Subcutaneous abdominal adipose tissue (tissue), 5 donors: ENCODE measurements around the gene FMNL2.

Experiments
- H3K27ac ChIP-seq: one replicate; pipeline ENCODE4 v1.7.0; 2013; ENCODE audit warnings: low read depth, mild to moderate bottlenecking, inconsistent platforms, low read length, moderate library complexity
- H3K27me3 ChIP-seq, 5 donors: one replicate each; pipeline ENCODE4 v1.7.0; 2013; ENCODE audit warnings: low read length in 5 of 5, inconsistent platforms in 1 of 5; ENCODE audit not compliant: control insufficient read depth in 5 of 5, insufficient read depth in 4 of 5
- H3K36me3 ChIP-seq, 5 donors: one replicate each; pipeline ENCODE4 v1.7.0; 2013; ENCODE audit warnings: low read length in 5 of 5; ENCODE audit not compliant: control insufficient read depth in 5 of 5, insufficient read depth in 5 of 5
- H3K4me1 ChIP-seq, 5 donors: one replicate each; pipeline ENCODE4 v1.7.0; 2013; ENCODE audit warnings: low read length in 5 of 5, mild to moderate bottlenecking in 3 of 5, moderate library complexity in 1 of 5; ENCODE audit not compliant: control insufficient read depth in 5 of 5, insufficient read depth in 5 of 5
- H3K4me3 ChIP-seq, 5 donors: one replicate each; pipeline ENCODE4 v1.7.0; 2013; ENCODE audit warnings: low read length in 5 of 5, low read depth in 1 of 5
- H3K9ac ChIP-seq, 5 donors: one replicate each; pipeline ENCODE4 v1.7.0; 2013; ENCODE audit warnings: low read length in 5 of 5, mild to moderate bottlenecking in 4 of 5, moderate library complexity in 3 of 5
- H3K9me3 ChIP-seq, 5 donors: one replicate each; pipeline ENCODE4 v1.7.0; 2013; ENCODE audit warnings: low read length in 5 of 5; ENCODE audit not compliant: control insufficient read depth in 5 of 5
- donor health status: healthy.
- donor health status: healthy.
- donor health status: healthy.
- donor health status: healthy.
- donor health status: healthy.

Gene FMNL2

DNA sequence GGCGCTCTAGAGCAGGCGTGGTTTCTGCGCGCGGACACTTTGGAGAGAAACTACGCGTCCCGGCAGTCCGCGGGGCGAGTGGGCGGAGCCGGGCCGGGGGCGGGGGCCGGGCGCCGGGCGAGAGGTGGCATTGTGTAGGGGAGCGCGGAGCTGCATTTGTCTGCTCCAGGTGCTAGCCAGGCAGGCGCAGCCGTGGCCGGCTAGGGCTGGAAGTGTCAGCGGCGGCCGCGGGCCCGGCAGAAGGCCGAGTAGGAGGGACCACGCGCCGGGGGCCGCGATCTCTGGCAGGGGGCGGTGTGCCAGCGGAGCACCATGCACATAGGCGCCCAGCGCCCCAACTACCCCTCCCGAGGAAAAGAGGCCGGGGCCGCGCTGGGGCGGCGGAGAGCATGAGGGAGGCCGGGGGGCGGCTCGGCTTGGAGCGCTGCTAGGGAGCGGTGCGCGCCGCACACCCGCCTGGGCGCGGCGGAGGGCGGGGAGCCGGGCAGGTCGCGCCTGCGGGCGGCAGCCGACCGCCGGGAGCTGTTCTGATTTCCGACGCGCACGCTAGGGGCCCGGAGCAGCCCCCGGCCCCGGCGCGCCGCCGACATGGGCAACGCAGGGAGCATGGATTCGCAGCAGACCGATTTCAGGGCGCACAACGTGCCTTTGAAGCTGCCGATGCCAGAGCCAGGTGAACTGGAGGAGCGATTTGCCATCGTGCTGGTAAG is at the start of gene FMNL2:
Gene FMNL2 (plus strand): TSS at position 159 of the 710 bp plus-strand sequence.
- Histone ChIP-seq H3K9ac (peak within 1 kb of the TSS; percentile 38 to 86 (median 83)), H3K36me3 (no peaks in the 10 kb centered on the region), H3K27ac (peak within 1 kb of the TSS; percentile 93), H3K27me3 (no peaks in the 10 kb centered on the region), H3K4me3 (peak within 1 kb of the TSS; percentile 72 to 96 (median 86)), H3K9me3 (no peaks in the 10 kb centered on the region), H3K4me1 (peaks cover 0 to 38% (median 29%) of the 10 kb centered on the region in 5 donors)

DNA sequence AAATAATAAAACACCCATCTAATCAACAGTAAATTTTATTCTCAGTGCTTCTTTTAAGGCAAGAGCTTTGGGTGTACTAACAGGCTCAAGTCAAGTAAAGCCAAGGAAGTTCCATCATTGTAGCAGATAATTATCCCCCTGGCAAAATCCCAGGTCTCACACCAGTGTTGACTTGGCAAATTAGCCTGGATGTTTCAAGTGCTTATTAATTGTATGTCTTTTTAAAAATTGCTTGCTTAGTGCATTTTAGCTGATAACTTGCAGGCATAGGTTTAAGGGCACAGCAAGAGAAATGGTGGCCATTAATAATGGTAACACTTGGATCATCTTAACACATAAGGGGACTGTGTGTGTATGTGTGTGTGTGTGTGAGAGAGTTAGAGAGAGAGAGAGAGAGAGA is 42.0 kb upstream of the FMNL2 start:
- no peak overlapping the region for H3K9ac ChIP-seq
- H3K4me3 ChIP-seq: no peak overlapping the region
- H3K36me3 ChIP-seq: no peaks in the 10 kb centered on the region
- no peaks in the 10 kb centered on the region for H3K9me3 ChIP-seq
- no peak overlapping the region for H3K27ac ChIP-seq
- H3K4me1 ChIP-seq: no peaks in the 10 kb centered on the region
- no peaks in the 10 kb centered on the region for H3K27me3 ChIP-seq

DNA sequence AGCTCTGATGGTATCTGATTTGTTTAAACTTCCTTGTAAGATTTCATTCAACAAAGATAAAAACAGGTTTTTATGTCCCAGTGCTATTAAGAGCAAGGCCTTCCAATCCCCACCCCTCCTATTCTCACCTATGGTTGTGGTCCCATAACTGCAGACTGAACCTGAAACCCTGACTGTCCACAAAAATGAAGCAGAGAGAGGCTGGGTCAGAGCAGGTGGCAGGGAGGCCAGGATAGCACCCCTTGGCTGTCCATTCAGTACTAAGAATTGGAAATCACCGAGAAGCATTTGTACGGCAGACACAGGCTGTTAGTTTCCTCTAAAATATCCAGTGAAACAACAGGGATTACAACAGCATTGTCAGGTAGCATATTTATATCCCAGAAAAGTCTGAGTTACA is 37.3 kb upstream of the FMNL2 start:
- Histone ChIP-seq H3K27ac (no peak overlapping the region), H3K27me3 (no peaks in the 10 kb centered on the region), H3K9me3 (no peaks in the 10 kb centered on the region), H3K4me3 (no peak overlapping the region), H3K4me1 (no peaks in the 10 kb centered on the region), H3K36me3 (no peaks in the 10 kb centered on the region), H3K9ac (no peak overlapping the region)

DNA sequence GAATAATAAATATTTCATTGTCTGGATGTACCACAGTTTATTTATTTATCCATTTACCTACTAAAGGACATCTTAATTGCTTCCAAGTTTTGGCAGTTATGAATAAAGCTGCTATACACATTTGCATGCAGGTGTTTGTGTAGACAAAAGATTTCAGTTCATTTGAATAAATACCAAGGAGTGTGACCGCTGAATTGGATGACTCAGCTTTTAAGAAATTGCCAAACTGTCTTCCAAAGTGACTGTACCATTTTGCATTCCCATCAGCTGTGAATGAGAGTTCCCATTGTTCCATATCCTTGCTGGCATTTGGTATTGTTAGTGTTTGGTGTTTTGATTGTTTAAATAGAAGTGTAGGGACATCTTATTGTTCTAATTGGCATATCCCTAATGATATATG is 36.2 kb upstream of the FMNL2 start:
- H3K27me3 ChIP-seq: no peaks in the 10 kb centered on the region
- no peaks in the 10 kb centered on the region for H3K36me3 ChIP-seq
- H3K9me3 ChIP-seq: no peaks in the 10 kb centered on the region
- no peaks in the 10 kb centered on the region for H3K4me1 ChIP-seq
- H3K9ac ChIP-seq: no peak overlapping the region
- H3K4me3 ChIP-seq: no peak overlapping the region
- H3K27ac ChIP-seq: no peak overlapping the region

DNA sequence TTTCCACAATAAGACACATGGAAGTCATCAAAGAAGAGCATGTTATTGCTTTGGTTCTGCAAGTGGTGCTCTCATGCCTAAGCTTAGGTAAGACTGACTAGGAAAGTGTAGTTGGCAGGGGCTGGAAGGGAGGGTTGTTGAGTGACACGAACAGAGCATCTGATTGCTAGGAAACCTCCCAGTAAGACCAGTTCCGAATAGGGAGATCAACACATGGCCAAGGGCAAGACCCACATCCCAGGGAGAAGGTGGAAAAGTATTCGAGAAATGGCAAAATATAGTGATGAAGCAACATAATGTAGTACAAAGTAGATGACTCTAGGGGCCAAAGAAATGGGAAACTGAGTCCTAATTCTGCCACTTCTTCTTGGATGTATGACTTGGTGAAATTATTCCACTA is 33.8 kb upstream of the FMNL2 start:
- Histone ChIP-seq H3K36me3 (no peaks in the 10 kb centered on the region), H3K27me3 (no peaks in the 10 kb centered on the region), H3K9me3 (no peaks in the 10 kb centered on the region), H3K9ac (no peak overlapping the region), H3K4me3 (no peak overlapping the region), H3K4me1 (peaks cover 0 to 9% (median 7%) of the 10 kb centered on the region in 5 donors), H3K27ac (no peak overlapping the region)

DNA sequence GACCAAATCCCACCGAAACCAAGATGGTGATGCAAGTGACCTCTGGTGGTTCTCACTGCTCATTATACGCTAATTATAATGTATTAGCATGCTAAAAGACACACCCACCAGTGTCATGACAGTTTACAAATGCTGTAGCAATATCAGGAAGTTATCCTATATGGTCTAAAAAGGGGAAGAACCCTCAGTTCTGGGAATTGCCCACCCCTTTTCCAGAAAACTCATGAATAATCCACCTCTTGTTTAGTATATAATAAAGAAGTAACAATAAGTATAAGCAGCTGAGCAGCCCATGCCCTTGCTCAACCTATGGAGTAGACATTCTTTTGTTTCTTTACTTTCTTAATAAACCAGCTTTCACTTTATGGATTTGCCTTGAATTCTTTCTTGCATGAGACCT is 31.0 kb upstream of the FMNL2 start:
- Histone ChIP-seq H3K4me1 (peaks cover 0 to 9% (median 7%) of the 10 kb centered on the region in 5 donors), H3K27ac (no peak overlapping the region), H3K36me3 (no peaks in the 10 kb centered on the region), H3K27me3 (no peaks in the 10 kb centered on the region), H3K4me3 (no peak overlapping the region), H3K9ac (no peak overlapping the region), H3K9me3 (no peaks in the 10 kb centered on the region)

DNA sequence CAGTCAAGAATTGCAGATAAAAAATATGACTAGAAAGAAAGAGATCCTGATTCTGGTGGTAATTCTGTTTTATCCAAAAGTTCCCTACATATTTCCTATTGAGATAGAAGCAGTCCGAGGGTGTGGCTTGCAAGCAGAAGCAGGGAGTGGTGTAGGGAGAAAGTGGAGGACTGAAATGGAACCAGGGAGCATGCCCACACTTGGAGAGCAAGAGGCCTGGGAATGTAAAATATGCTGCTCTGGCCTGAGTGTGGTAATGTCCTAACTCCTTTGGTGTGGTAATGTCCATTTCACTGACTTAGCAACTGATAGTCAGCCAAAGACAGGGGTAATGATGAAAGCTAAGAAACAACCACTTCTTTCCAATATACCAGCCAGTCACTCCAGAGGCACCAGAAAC is 30.1 kb upstream of the FMNL2 start:
- no peaks in the 10 kb centered on the region for H3K27me3 ChIP-seq
- no peak overlapping the region for H3K27ac ChIP-seq
- peaks cover 0 to 9% (median 7%) of the 10 kb centered on the region in 5 donors for H3K4me1 ChIP-seq
- H3K36me3 ChIP-seq: no peaks in the 10 kb centered on the region
- no peak overlapping the region for H3K9ac ChIP-seq
- H3K4me3 ChIP-seq: no peak overlapping the region
- H3K9me3 ChIP-seq: no peaks in the 10 kb centered on the region

DNA sequence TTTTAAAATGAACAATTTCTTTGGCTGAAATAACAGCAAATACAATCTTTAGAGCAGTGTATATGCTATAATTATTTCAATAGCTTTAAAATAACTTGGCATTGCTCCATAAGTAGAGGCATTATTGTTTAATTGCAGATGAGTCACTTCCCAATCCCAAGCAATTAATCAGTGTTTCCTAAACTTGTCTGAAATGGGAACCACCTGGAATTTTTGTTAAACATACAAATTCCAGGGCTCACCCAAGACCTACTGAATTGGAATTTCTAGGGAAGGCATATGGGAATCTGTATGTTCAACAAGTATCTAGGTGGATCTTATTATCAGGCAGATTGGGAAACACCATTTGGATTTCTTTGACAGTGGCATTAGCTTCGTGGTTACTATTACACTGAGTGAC is 27.1 kb upstream of the FMNL2 start:
- Histone ChIP-seq H3K9ac (no peak overlapping the region), H3K9me3 (no peaks in the 10 kb centered on the region), H3K36me3 (no peaks in the 10 kb centered on the region), H3K4me1 (peaks cover 0 to 9% (median 7%) of the 10 kb centered on the region in 5 donors), H3K27ac (no peak overlapping the region), H3K4me3 (no peak overlapping the region), H3K27me3 (no peaks in the 10 kb centered on the region)

DNA sequence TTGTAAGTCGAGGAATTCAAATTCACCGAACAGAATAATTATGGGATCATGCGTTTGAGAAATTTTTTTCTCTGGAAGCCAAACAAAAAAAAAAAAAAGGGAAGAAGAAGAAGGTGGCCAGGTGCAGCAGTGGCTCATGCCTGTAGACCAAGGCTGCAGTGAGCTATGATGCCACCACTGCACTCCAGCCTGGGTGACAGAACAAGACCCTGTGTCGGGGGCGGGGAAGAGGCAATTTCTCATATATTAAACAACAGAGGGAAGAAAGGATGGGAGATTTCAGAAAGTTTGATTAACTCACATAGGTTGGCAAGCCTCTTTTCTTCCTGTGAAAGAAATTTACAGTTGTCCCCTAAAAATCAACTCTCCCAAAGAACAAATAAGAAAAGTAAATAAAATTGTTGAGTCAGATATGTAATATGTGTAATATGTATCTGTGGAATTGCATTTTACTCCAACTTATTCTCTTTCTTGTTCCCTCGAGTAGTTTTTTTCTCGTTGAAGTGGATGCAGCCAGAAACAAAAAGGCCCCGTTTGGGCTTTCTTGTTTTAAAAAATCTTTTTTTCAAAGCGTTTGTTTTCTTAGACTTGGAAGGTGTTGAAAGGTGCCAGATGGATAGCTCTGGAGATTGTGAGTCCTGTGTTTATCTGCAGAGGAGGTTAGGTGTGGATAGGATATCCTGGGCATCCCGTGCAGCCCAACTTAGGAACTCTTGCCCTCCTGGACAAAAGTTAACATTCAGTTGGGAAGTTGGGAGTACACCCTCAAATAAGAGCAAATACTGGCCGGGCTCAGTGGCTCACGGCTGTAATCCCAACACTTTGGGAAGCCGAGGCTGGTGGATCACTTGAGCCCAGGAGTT is 25.4 kb upstream of the FMNL2 start:
- H3K9ac ChIP-seq: no peak overlapping the region
- H3K36me3 ChIP-seq: no peaks in the 10 kb centered on the region
- H3K4me1 ChIP-seq: peaks cover 0 to 5% (median 3%) of the 10 kb centered on the region in 5 donors
- no peak overlapping the region for H3K27ac ChIP-seq
- peaks cover 0 to 5% (median 0%) of the 10 kb centered on the region in 5 donors for H3K9me3 ChIP-seq
- no peak overlapping the region for H3K4me3 ChIP-seq
- no peaks in the 10 kb centered on the region for H3K27me3 ChIP-seq

DNA sequence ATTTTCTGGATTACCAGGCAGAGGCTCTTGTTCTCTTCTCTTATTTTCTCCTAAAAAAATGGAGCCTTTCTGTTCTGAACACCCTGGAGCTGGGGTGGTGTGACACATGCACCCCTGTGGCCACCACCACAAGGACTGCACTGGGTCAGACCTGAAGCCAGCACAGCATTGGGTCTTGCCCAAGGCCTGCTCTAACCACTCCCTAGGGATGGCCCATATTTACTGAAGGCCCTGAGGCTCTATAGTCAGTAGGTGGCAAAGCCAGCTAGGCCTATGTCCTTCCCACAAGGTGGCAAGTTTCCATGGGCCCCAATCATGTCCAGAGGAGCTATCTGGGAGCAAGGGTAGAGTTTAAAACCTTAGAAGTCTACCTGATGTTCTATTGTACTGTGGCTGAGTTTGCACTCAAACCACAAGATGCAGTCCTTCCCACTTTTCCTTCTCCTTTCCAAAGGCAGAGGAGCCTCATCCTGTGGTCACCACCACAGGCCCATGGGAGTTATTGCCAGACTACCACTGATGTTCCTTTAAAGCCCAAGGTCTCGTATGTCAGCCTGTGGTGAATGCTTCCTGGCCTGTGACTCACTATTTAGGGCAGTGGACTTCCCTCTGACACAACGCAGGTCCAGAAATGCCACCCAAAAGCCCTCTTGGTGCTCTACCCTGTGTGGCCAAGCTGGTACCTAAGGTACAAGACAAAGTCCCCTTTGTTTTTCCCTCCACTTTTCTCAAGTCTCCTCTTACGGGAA is 15.0 kb upstream of the FMNL2 start:
- no peaks in the 10 kb centered on the region for H3K9me3 ChIP-seq
- H3K36me3 ChIP-seq: no peaks in the 10 kb centered on the region
- no peaks in the 10 kb centered on the region for H3K27me3 ChIP-seq
- no peak overlapping the region for H3K4me3 ChIP-seq
- no peak overlapping the region for H3K9ac ChIP-seq
- no peak overlapping the region for H3K27ac ChIP-seq
- H3K4me1 ChIP-seq: no peaks in the 10 kb centered on the region
